Embryonic facial prominence (tissue), 1 donor: Measurements from ENCODE around the gene STXBP5.

Experiments used
- DNase-seq: peaks from one replicate; pipeline ENCODE4 v3.0.0-alpha.2; 2016; ENCODE audit errors: extremely low spot score

Gene STXBP5

DNA sequence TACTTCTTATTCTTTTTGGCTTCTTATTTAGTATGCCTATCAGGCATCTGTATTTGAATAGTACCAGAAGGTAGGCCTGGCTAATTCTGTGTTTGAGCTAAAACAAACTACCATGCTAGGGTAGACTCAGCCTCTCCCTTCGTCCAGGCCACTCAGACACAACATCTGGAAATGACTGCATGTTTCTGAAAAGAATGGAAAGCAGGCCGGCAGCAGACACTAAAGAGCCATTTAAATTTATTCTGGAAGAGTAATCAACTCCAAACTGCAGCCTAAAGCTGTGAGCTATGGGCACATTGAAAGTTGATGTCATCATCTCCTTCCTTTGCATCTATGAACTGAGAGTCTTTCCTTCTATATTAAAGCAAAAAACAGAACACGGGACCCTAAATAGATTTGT lies 233.4 kb downstream of the STXBP5 start:
- DNase-seq = no peak

DNA sequence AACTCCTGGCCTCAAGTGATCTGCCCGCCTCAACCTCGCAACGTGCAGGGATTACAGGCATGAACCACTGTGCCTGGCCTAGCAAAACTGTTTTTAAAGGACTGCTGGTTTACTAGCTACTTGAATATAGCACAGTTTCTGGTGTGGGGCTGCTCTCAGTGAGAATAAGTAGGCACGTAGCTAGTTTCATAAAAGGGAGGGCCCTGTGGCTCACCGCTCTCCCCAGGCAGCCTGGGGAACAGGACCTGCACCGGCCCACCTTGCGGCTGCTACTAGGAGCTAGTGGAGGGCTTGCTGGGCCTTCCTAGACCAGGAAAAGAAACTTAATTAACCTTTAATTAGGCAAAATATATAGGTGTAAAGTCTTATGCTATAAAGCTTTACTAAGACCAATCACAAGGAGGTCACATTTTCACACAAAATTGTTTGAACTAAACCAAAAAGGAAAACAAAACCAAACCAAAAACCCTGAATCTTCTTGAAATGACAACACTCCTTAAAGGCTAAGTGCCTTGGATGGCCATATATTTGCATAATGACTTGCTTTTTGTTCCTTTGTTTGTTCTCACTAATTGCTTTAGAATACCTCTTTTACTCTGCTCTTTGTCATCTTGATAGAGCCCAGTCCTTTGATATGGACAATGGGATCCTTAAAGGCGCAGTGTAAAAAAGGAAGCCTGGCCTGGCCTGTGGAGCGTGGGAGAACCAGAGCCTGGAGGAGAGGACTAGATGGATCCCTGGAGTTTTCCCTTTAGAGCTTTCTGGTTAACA lies 234.7 kb downstream of the STXBP5 start:
- DNase-seq = no peak
